Measurements from ENCODE around the gene ZNF346.
A peak's percentile ranks its signal among the peaks of the same experiment; 100 is the strongest.

Gene ZNF346

GRCh38 chr5:177096162-177097015 lies 73.9 kb downstream of the ZNF346 start:
- no peak for DNase-seq

GRCh38 chr5:177097016-177097985 lies 74.8 kb downstream of the ZNF346 start:
- no peak for DNase-seq

GRCh38 chr5:177098120-177098469 lies 75.6 kb downstream of the ZNF346 start:
- DNase-seq, result no peak

GRCh38 chr5:177098470-177099141 lies 76.1 kb downstream of the ZNF346 start:
- no peak for DNase-seq

- no peak for DNase-seq
Observed at GRCh38 chr5:177099422-177100093, 77.1 kb downstream of the ZNF346 start.

- no peak for DNase-seq
Observed at GRCh38 chr5:177100714-177101121, 78.2 kb downstream of the ZNF346 start.

- no peak for DNase-seq
Observed at GRCh38 chr5:177103523-177104253, 81.2 kb downstream of the ZNF346 start.

GRCh38 chr5:177105691-177106476 lies 83.4 kb downstream of the ZNF346 start:
- no peak for DNase-seq

GRCh38 chr5:177107159-177107558 lies 84.7 kb downstream of the ZNF346 start:
- DNase-seq, result no peak

- DNase-seq, result no peak
Observed at GRCh38 chr5:177109810-177110209, 87.3 kb downstream of the ZNF346 start.

GRCh38 chr5:177111720-177112394 lies 89.4 kb downstream of the ZNF346 start:
- DNase-seq, result peak; percentile 72

GRCh38 chr5:177112589-177113220 lies 90.2 kb downstream of the ZNF346 start:
- no peak for DNase-seq

- DNase-seq, result peak; percentile 88
Observed at GRCh38 chr5:177113566-177114424, 91.3 kb downstream of the ZNF346 start.

GRCh38 chr5:177116631-177117373 lies 94.3 kb downstream of the ZNF346 start:
- peak; percentile 92 for DNase-seq

- no peak for DNase-seq
Observed at GRCh38 chr5:177117441-177118045, 95.0 kb downstream of the ZNF346 start.

GRCh38 chr5:177122566-177122965 lies 100.1 kb downstream of the ZNF346 start:
- DNase-seq, result no peak

GRCh38 chr5:177123789-177124485 lies 101.4 kb downstream of the ZNF346 start:
- no peak for DNase-seq

Measured in hematopoietic multipotent progenitor cell treated with erythropoietin and hydrocortisone succinate and interleukin-3 and kit ligand, for 4 days (in vitro differentiated cells).